Panc1 (cell line): ENCODE data around the gene ZFAND6. TPM values are rescaled to one million over a fixed set of nuclear protein-coding genes. Genes with fewer than 3 reads are reported as not detected.

Source experiments
- ATAC-seq: fragments of 200-7000 bp; cut with Tn5 transposase; 2 replicates; pipeline ENCODE4 v1.9.1; 2020; ENCODE audit warnings: mild to moderate bottlenecking, moderate library complexity
- BruUV-seq: library from RNA; stranded (reverse); fragments of 400-500 nt; replicated peaks from 2 replicates; lab custom pipeline; 2021; lab: Mats Ljungman, UMichigan
- CTCF ChIA-PET: fragments of 300-600 bp; sonication (Branson Sonifier 250); formaldehyde crosslinking; loops from one replicate; lab custom pipeline; 2022; ENCODE audit warnings: antibody characterized with exemption; lab: Charles Lee
- POLR2A ChIA-PET: fragments of 300-600 bp; sonication (Branson Sonifier 250); formaldehyde crosslinking; loops from one replicate; lab custom pipeline; 2022; ENCODE audit warnings: antibody characterized with exemption; lab: Charles Lee
- DNase-seq: peaks from one replicate; pipeline ENCODE4 v3.0.0-alpha.2; 2010; ENCODE audit warnings: low read depth, low spot score
- H3K27ac ChIP-seq: 2 replicates; pipeline ENCODE4 v1.5.1; 2011; ENCODE audit warnings: mild to moderate bottlenecking, low read length, inconsistent platforms
- H3K27me3 ChIP-seq: fragments of 200-500 bp; sonication (Bioruptor generic); 2 replicates; pipeline ENCODE4 v1.6.0; 2014; ENCODE audit warnings: low read length, inconsistent platforms; ENCODE audit not compliant: control insufficient read depth, insufficient read depth
- H3K36me3 ChIP-seq: fragments of 200-500 bp; sonication (Bioruptor generic); 2 replicates; pipeline ENCODE4 v1.5.1; 2014; ENCODE audit warnings: inconsistent platforms, mild to moderate bottlenecking, low read length, moderate library complexity; ENCODE audit not compliant: control insufficient read depth, insufficient read depth
- H3K4me1 ChIP-seq: 2 replicates; pipeline ENCODE4 v1.5.1; 2011; ENCODE audit warnings: inconsistent platforms, mild to moderate bottlenecking, low read length, moderate library complexity; ENCODE audit not compliant: control insufficient read depth, insufficient read depth
- H3K4me3 ChIP-seq, 2 experiments: 2 replicates each; pipeline ENCODE4 v1.5.1; 2011 to 2012; ENCODE audit warnings: low read depth in 2 of 2, low read length in 2 of 2, mild to moderate bottlenecking in 2 of 2, inconsistent platforms in 1 of 2, moderate library complexity in 1 of 2
- H3K9me3 ChIP-seq: fragments of 200-500 bp; sonication (Bioruptor generic); 2 replicates; pipeline ENCODE4 v1.5.1; 2014; ENCODE audit warnings: low read depth, mild to moderate bottlenecking, inconsistent platforms, low read length, moderate library complexity; ENCODE audit not compliant: control insufficient read depth, insufficient read depth
- CTCF ChIP-seq: fragments of 450-650 bp; IDR thresholded peaks from 2 replicates; pipeline ENCODE4 v1.5.1; 2017; ENCODE audit warnings: mild to moderate bottlenecking
- POLR2AphosphoS5 ChIP-seq: IDR thresholded peaks from 2 replicates; pipeline ENCODE4 v1.6.1; 2012; ENCODE audit warnings: mild to moderate bottlenecking, low read depth, low read length, moderate library complexity
- REST ChIP-seq, 2 experiments: IDR thresholded peaks; 2 replicates each; pipeline ENCODE4 v1.6.1; 2011 to 2012; ENCODE audit warnings: low read depth in 2 of 2, control low read depth in 1 of 2, low read length in 1 of 2, mild to moderate bottlenecking in 1 of 2, moderate library complexity in 1 of 2; ENCODE audit not compliant: insufficient read depth in 1 of 2
- SIN3A ChIP-seq: IDR thresholded peaks from 2 replicates; pipeline ENCODE4 v1.6.1; 2012; ENCODE audit warnings: low read depth, mild to moderate bottlenecking, low read length, moderate library complexity, borderline replicate concordance; ENCODE audit not compliant: insufficient read depth
- TCF7L2 ChIP-seq: IDR thresholded peaks from 2 replicates; pipeline ENCODE4 v1.6.1; 2011; ENCODE audit warnings: mild to moderate bottlenecking, low read depth, low read length, inconsistent platforms
- in situ Hi-C: cut with HindIII; loops from 2 replicates; pipeline ENCODE4 v1.10.0; 2016; ENCODE audit warnings: low sequenced_read_pairs, low pct_unique_long_range_greater_than_20kb
- intact Hi-C: fragments of 100-400 bp; cut with micrococcal nuclease; formaldehyde crosslinking; loops from one replicate; pipeline ENCODE4 v1.10.0; 2022; ENCODE audit not compliant: unreplicated experiment
- total RNA-seq: library from RNA; stranded (reverse); gene quantifications from one replicate; pipeline ENCODE4 v1.2.1, GENCODE V29; 2021; ENCODE audit not compliant: unreplicated experiment

The ZFAND6 gene
- total RNA-seq, 1 experiment from 2014 or later, result 73.0 TPM

DNA sequence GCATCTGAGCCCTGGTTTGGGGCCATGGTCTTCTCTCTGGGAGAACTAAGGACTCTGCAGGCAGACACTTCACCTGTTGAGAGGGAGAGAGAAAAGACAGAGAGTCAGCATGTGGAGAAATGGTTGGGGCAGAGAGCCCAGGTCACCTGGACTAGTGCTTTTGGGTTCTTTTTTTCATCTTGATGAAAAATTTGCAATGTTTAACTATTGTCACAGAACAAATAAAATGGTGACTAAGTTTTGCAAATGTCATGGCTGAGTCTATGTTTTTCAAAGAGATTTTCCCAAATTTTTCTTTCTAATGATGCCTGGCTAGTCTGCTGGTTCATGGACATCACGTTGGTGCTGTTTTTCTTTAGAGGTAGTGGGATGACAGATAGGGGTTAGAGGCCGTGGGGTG is 111.1 kb downstream of the ZFAND6 start:
- peaks cover 6% of the 10 kb centered on the region for H3K4me1 ChIP-seq
- H3K36me3 ChIP-seq, result no peaks in the 10 kb centered on the region
- H3K4me3 ChIP-seq, result no peak overlapping the region
- DNase-seq (no peak), ATAC-seq (no peak)
- no peaks in the 10 kb centered on the region for H3K27me3 ChIP-seq
- no peaks in the 10 kb centered on the region for H3K9me3 ChIP-seq
- H3K27ac ChIP-seq, result no peak overlapping the region
- BruUV-seq, result no TSS peak
- in situ Hi-C loops, result no loop called here
- ChIA-PET CTCF (no interaction called here), POLR2A (no interaction called here)
- TF ChIP-seq TCF7L2 (no peak), REST (IDR thresholded peaks at IDR 0.05; ENCODE audit: insufficient read depth in 1 of 2, low read depth in 2 of 2, low read length in 1 of 2) (no peak), SIN3A (no peak), CTCF (no peak), POLR2AphosphoS5 (no peak)
- intact Hi-C loops, result loop anchor here (5.0 to 10.0 kb wide), 3 partner anchors 108 to 273 kb away; partner anchors contain the start of gene MTHFS

- Histone ChIP-seq H3K4me1 (peaks cover 6% of the 10 kb centered on the region), H3K27me3 (no peaks in the 10 kb centered on the region), H3K27ac (no peak overlapping the region), H3K9me3 (no peaks in the 10 kb centered on the region), H3K36me3 (no peaks in the 10 kb centered on the region), H3K4me3 (no peak overlapping the region)
- POLR2A ChIA-PET, result interaction anchor here (0.6 kb wide), 1 partner anchor 96 kb away, joined by 4 read pairs; no protein-coding TSS in a partner anchor
- CTCF ChIA-PET, result interaction anchor here (0.9 kb wide), 1 partner anchor 10 kb away, joined by 3 read pairs; no protein-coding TSS in a partner anchor
- ATAC-seq, result no peak
- no TSS peak for BruUV-seq
- intact Hi-C loops, result loop anchor here (5.0 to 10.0 kb wide), 3 partner anchors 109 to 274 kb away; partner anchors contain the start of gene MTHFS
- TF ChIP-seq SIN3A, result no peak
- no peak for TF ChIP-seq CTCF
- no peak for TF ChIP-seq REST (IDR thresholded peaks at IDR 0.05; ENCODE audit: insufficient read depth in 1 of 2, low read depth in 2 of 2, low read length in 1 of 2)
- TF ChIP-seq TCF7L2, result no peak
- TF ChIP-seq POLR2AphosphoS5, result no peak
- in situ Hi-C loops, result no loop called here
- no peak for DNase-seq
Observed at GRCh38 chr15:80171787-80172186, 112.3 kb downstream of the ZFAND6 start.
